HG02852 (cell line): Measurements from ENCODE around the gene TRAIP.
"Not testable (repeated sequence)": the region's sequence is repeated elsewhere in the genome, so short reads cannot be mapped to it uniquely, and the experiment has no call there.

Source experiments
- ATAC-seq: cut with Tn5 transposase; IDR thresholded peaks from one replicate; pipeline ENCODE4 v1.9.1; 2021; ENCODE audit warnings: mild to moderate bottlenecking, moderate library complexity; ENCODE audit not compliant: unreplicated experiment

Gene TRAIP

GRCh38 chr3:49793486-49794085 lies 62.8 kb downstream of the TRAIP start:
- ATAC-seq: no peak

- ATAC-seq: no peak
Observed at GRCh38 chr3:49792371-49793150, 63.8 kb downstream of the TRAIP start.

GRCh38 chr3:49791571-49791970 lies 64.8 kb downstream of the TRAIP start:
- no peak for ATAC-seq

- ATAC-seq: no peak
Observed at GRCh38 chr3:49790626-49791411, 65.5 kb downstream of the TRAIP start.

- no peak for ATAC-seq
Observed at GRCh38 chr3:49788056-49788455, 68.3 kb downstream of the TRAIP start.

- no peak for ATAC-seq
Observed at GRCh38 chr3:49787536-49787935, 68.8 kb downstream of the TRAIP start.

- no peak for ATAC-seq
Observed at GRCh38 chr3:49787182-49787464, 69.2 kb downstream of the TRAIP start.

GRCh38 chr3:49786357-49787181 lies 69.8 kb downstream of the TRAIP start, which contains the start of gene IP6K1:
IP6K1 (minus strand) TSS chr3:49786542; CDS start chr3:49748040, 38,502 bp downstream.
- ATAC-seq: peak; percentile 97

- ATAC-seq: peak; percentile 41
Observed at GRCh38 chr3:49785565-49786356, 70.6 kb downstream of the TRAIP start.

- ATAC-seq: not testable (repeated sequence)
Observed at GRCh38 chr3:49782277-49782676, 74.1 kb downstream of the TRAIP start.

- no peak for ATAC-seq
Observed at GRCh38 chr3:49781415-49782199, 74.8 kb downstream of the TRAIP start.

GRCh38 chr3:49780975-49781365 lies 75.4 kb downstream of the TRAIP start:
- not testable (repeated sequence) for ATAC-seq

- ATAC-seq: no peak
Observed at GRCh38 chr3:49780080-49780974, 76.0 kb downstream of the TRAIP start.

- ATAC-seq: no peak
Observed at GRCh38 chr3:49779358-49780079, 76.8 kb downstream of the TRAIP start.
